Ovary (tissue), 9 donors: ENCODE results near the gene TRAF4. TPM values are rescaled to one million over a fixed set of nuclear protein-coding genes. Genes with fewer than 3 reads are reported as not detected.

ENCODE experiments used
- DNase-seq, 5 donors: peaks; one replicate each; pipeline ENCODE4 v3.0.0-alpha.2; 2019 to 2020
- H3K27ac ChIP-seq, 2 donors: fragments of 200-600 bp; one replicate each; pipeline versions ENCODE4 v1.5.1 to v1.8.0; 2019 to 2022
- H3K27me3 ChIP-seq: fragments of 200-600 bp; one replicate; pipeline ENCODE4 v1.8.0; 2022
- H3K36me3 ChIP-seq: fragments of 200-600 bp; sonication (generic); one replicate; pipeline ENCODE4 v1.5.1; 2019
- H3K4me1 ChIP-seq: one replicate; pipeline ENCODE4 v1.8.1; 2013; ENCODE audit warnings: mild to moderate bottlenecking, moderate library complexity; ENCODE audit not compliant: insufficient read depth
- H3K4me3 ChIP-seq: fragments of 200-600 bp; sonication (generic); one replicate; pipeline ENCODE4 v1.5.1; 2017
- H3K9me3 ChIP-seq, 2 donors: fragments of 200-600 bp in 1 of 2; sonication (generic) in 1 of 2; one replicate each; pipeline versions ENCODE4 v1.5.1 to v1.8.1; 2013 to 2019; ENCODE audit warnings: mild to moderate bottlenecking in 1 of 2, moderate library complexity in 1 of 2
- CTCF ChIP-seq, 3 donors: fragments of 450-650 bp in 2 of 3; fragments of 200-600 bp in 1 of 3; IDR thresholded peaks; one replicate each; pipeline versions ENCODE4 v1.5.1 to v1.8.0; 2016 to 2022; ENCODE audit warnings: antibody characterized with exemption in 3 of 3, mild to moderate bottlenecking in 1 of 3
- EP300 ChIP-seq: sonication (generic); formaldehyde crosslinking; IDR thresholded peaks from one replicate; pipeline ENCODE4 v1.6.1; 2017; ENCODE audit warnings: antibody characterized with exemption
- POLR2A ChIP-seq: fragments of 450-650 bp; IDR thresholded peaks from one replicate; pipeline ENCODE4 v1.6.1; 2017; ENCODE audit warnings: antibody characterized with exemption, mild to moderate bottlenecking, moderate library complexity
- WGBS, 3 donors: extraction: QIAGEN DNeasy Blood & Tissue Kit in 1 of 3; methylation state at CpG; one replicate each; pipeline versions ENCODE4 v1.1.5 to v1.1.7; 2013 to 2017; 5-methylcytosine and 5-hydroxymethylcytosine counted together
- intact Hi-C, 4 donors: fragments of 100-400 bp; cut with DNase I; formaldehyde crosslinking; loops; one replicate each; pipeline versions ENCODE4 v1.11.0 to v1.15.1; 2022 to 2023
- polyA plus RNA-seq, 2 donors: library from polyadenylated mRNA; stranded (reverse); fragments of 200-250 nt in 1 of 2; fragments of 350-450 nt in 1 of 2; fragmentation: Illumina TruSeq in 1 of 2; extraction: RNeasy Lipid Tissue Mini Kit (QIAGEN cat#74804) in 1 of 2; gene quantifications; one replicate each; pipeline ENCODE4 v1.2.3, GENCODE V29; 2013 to 2014
- total RNA-seq, 7 donors: library from RNA; depleted of rRNA in 2 of 7; stranded (reverse); fragments of >200 nt in 2 of 7; fragmentation: NEBNext Ultra II Directional in 3 of 7; extraction: Animal tissue kit (Norgen Biotek cat#: 25700) in 3 of 7; gene quantifications; one replicate each; pipeline versions ENCODE4 v1.1.0 to v1.2.4, GENCODE V29; 2016 to 2023
- donor health status: DM: no; HTN: no; CAD: no; lungs with moderate emphysema.
- donor health status: DM: no; HTN: no; CAD: no.
- donor health status: Bipolar disorder and iron deficiency.
- donor health status: DM: yes; HTN: yes; CAD: no.
- donor health status: DM: no; HTN: no; CAD: no.
- donor health status: DM: yes; HTN: yes; CAD: no.

TRAF4 gene
- total and polyA plus RNA-seq, 9 donors: 3.5 to 61.3 (median 14.9) TPM

DNA sequence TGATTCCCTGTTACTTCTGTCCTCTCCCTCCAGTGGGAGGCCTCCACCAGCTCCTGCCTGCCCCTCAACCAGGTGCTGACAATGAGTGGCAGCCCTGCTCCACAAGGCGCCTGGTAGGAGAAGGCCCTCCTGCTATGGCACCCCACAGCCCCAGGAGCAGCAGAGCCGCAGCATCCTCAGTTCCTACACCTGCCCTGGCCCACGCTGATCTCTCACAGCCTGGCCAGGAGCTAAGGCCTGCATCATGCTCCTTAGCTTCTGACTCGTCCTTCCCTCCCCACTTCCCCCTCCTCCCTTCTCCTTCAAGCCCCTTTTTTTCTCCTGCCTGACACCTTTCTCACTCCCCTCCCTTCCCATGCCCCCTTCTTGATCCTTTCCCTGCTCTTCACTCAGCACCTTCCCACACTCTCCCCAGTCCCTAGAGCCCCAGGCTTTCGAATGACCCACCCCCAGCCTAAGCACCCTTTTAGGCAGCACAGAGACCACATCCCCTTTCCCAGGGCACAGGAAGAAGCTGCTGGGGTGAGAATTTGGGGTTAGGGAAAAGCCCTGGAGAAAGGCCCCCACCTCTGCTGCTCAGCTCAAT, 38.6 kb upstream of the TRAF4 start:
- TF ChIP-seq POLR2A (no peak), CTCF (IDR thresholded peaks at IDR 0.05) (no peak), EP300 (no peak)
- Histone ChIP-seq H3K4me3 (no peak overlapping the region), H3K9me3 (no peaks in the 10 kb centered on the region), H3K27me3 (no peaks in the 10 kb centered on the region), H3K36me3 (no peaks in the 10 kb centered on the region), H3K27ac (no peak overlapping the region), H3K4me1 (peaks cover 3% of the 10 kb centered on the region)
- intact Hi-C loops: loop anchor here in 2 of 4 donors (1.0 to 10.0 kb wide), 2 partner anchors 28 to 50 kb away; no protein-coding TSS in a partner anchor
- 69 to 78% (median 71%) methylated on average over 5 of the region's 5 CpGs for WGBS, 3 donors
- DNase-seq: no peak

- Histone ChIP-seq H3K4me3 (no peak overlapping the region), H3K36me3 (no peaks in the 10 kb centered on the region), H3K4me1 (peaks cover 3% of the 10 kb centered on the region), H3K27me3 (no peaks in the 10 kb centered on the region), H3K27ac (no peak overlapping the region), H3K9me3 (no peaks in the 10 kb centered on the region)
- TF ChIP-seq EP300: no peak
- TF ChIP-seq CTCF (IDR thresholded peaks at IDR 0.05): no peak
- no peak for TF ChIP-seq POLR2A
- DNase-seq: no peak
- 54 to 62% (median 58%) methylated on average over 10 of the region's 10 CpGs for WGBS, 3 donors
- intact Hi-C loops: loop anchor here in 2 of 4 donors (1.0 to 10.0 kb wide), 2 partner anchors 27 to 51 kb away; no protein-coding TSS in a partner anchor
Observed at GRCh38 chr17:28705728-28706334, 38.0 kb upstream of the TRAF4 start.

DNA sequence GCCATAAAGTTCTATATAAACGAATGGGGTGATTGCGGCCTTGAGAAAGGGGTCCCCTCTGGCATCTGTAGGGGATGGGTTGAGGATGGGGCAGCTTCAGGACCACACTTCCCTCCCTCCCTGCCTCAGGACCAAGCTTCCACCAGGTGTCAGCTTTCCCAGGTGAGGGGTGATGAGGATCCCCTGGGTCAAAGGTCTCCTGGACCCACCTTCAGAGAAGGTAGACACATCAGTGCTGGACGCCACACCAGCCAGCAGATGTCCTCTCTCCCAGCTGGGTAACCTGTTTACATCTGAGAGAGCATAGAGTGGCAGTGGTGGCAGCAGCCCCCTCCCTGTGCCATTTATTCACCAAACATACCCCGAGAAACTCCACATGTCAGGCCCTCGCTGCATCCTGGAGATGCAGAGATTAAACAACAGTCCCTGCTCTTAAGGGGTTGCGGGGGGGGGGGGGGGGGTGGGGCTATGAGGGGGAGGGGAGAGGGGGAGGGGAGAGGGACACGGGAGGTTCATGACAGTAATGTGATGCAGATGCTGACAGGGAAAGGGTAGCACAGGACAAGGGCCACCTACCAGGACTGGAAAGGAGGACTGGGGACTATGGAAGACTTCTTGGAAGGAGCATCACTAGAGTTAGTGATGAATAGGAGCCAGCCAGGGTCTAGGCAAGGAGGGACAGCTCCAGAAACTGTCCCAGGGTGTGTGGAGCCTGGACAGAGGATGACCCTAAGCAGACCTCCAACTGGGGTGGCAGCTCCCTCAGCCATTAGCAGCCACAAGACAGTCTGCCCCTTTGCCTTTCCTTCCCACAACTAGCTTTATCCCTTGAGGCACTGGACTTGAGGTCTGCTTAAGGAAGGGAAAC, 37.1 kb upstream of the TRAF4 start:
- DNase-seq: no peak
- intact Hi-C loops: loop anchor here in 1 of 4 donors (10.0 kb wide), 1 partner anchor 52 kb away; no protein-coding TSS in a partner anchor
- H3K27me3 ChIP-seq: no peaks in the 10 kb centered on the region
- no peak overlapping the region for H3K27ac ChIP-seq
- no peak for TF ChIP-seq POLR2A
- no peak for TF ChIP-seq EP300
- no peak for TF ChIP-seq CTCF (IDR thresholded peaks at IDR 0.05)
- H3K4me1 ChIP-seq: peaks cover 3% of the 10 kb centered on the region
- no peaks in the 10 kb centered on the region for H3K36me3 ChIP-seq
- H3K4me3 ChIP-seq: no peak overlapping the region
- 50 to 58% (median 54%) methylated on average over 7 of the region's 7 CpGs for WGBS, 3 donors
- H3K9me3 ChIP-seq: no peaks in the 10 kb centered on the region

- WGBS, 3 donors: 65 to 81% (median 71%) methylated on average over 2 of the region's 2 CpGs
- intact Hi-C loops: loop anchor here in 1 of 4 donors (10.0 kb wide), 1 partner anchor 53 kb away; no protein-coding TSS in a partner anchor
- Histone ChIP-seq H3K36me3 (no peaks in the 10 kb centered on the region), H3K27me3 (no peaks in the 10 kb centered on the region), H3K4me3 (no peak overlapping the region), H3K27ac (no peak overlapping the region), H3K4me1 (peaks cover 3% of the 10 kb centered on the region), H3K9me3 (no peaks in the 10 kb centered on the region)
- no peak for DNase-seq
- TF ChIP-seq POLR2A (no peak), CTCF (IDR thresholded peaks at IDR 0.05) (no peak), EP300 (no peak)
Observed at GRCh38 chr17:28707339-28707720, 36.5 kb upstream of the TRAF4 start.
